ENCODE data around the gene IL1RAPL2. TPM values are rescaled to one million over a fixed set of nuclear protein-coding genes. Genes with fewer than 3 reads are reported as not detected.

IL1RAPL2 gene
- total and polyA plus RNA-seq, 2 of the 8 experiments (the other 6 are each of a cell fraction or from before 2014, with no cell fraction given) = 0.20 to 1.3 TPM

- Histone ChIP-seq H3K9ac (replicated peaks in 1 of 4; ENCODE audit: extremely low read depth in 1 of 4, low read depth in 3 of 4, low read length in 3 of 4) (no peak overlapping the region), H2BK5ac (ENCODE audit: low read depth, low read length) (no peak overlapping the region), H4K20me1 (replicated peaks in 1 of 2; ENCODE audit: control insufficient read depth in 1 of 2, insufficient read depth in 2 of 2, low read length in 2 of 2) (no peaks in the 10 kb centered on the region), H3K9me3 (ENCODE audit: insufficient read depth in 2 of 2, low read depth in 1 of 2, low read length in 1 of 2) (no peaks in the 10 kb centered on the region), H3K27ac (ENCODE audit: low read depth, low read length) (no peak overlapping the region), H3K4me2 (ENCODE audit: insufficient read depth in 1 of 2, low read depth in 2 of 2, low read length in 2 of 2) (no peak overlapping the region), H3K56ac (replicated peaks; ENCODE audit: insufficient read length, low read depth, low read length) (no peak overlapping the region), H2BK20ac (ENCODE audit: low read length) (no peak overlapping the region), H2BK120ac (replicated peaks; ENCODE audit: low read depth, low read length) (no peak overlapping the region), H3K4ac (replicated peaks; ENCODE audit: insufficient read length, low read depth, low read length) (no peak overlapping the region), H3K23ac (ENCODE audit: insufficient read length) (no peak overlapping the region), H4K8ac (ENCODE audit: extremely low read depth, insufficient read depth, low read length) (no peak overlapping the region), H3K4me1 (replicated peaks in 1 of 4; ENCODE audit: control insufficient read depth in 3 of 4, insufficient read depth in 4 of 4, low read length in 3 of 4) (no peaks in the 10 kb centered on the region), H3K4me3 (ENCODE audit: extremely low read depth in 1 of 4, insufficient read depth in 2 of 4, low read depth in 3 of 4, low read length in 4 of 4) (no peak overlapping the region), H4K91ac (replicated peaks; ENCODE audit: insufficient read length, low read length) (no peak overlapping the region), H2AFZ (ENCODE audit: low read length) (no peak overlapping the region), H2BK15ac (ENCODE audit: low read length) (no peak overlapping the region), H3K79me1 (ENCODE audit: low read depth, low read length) (no peaks in the 10 kb centered on the region), H2BK12ac (ENCODE audit: low read depth, low read length) (no peak overlapping the region), H2AK5ac (ENCODE audit: low read depth, low read length) (no peak overlapping the region), H3K27me3 (replicated peaks in 1 of 4; ENCODE audit: control insufficient read depth in 3 of 4, extremely low read depth in 1 of 4, insufficient read depth in 3 of 4, low read length in 3 of 4) (no peaks in the 10 kb centered on the region), H3K79me2 (ENCODE audit: control insufficient read depth in 1 of 2, insufficient read depth in 2 of 2, low read length in 2 of 2) (no peaks in the 10 kb centered on the region), H3K18ac (ENCODE audit: extremely low read depth, low read length) (no peak overlapping the region), H3K36me3 (ENCODE audit: control insufficient read depth in 2 of 4, insufficient read depth in 4 of 4, low read length in 3 of 4) (no peaks in the 10 kb centered on the region), H3K23me2 (ENCODE audit: low read depth, low read length) (no peaks in the 10 kb centered on the region), H3K14ac (ENCODE audit: insufficient read length) (no peak overlapping the region), H4K5ac (ENCODE audit: insufficient read length, low read depth, low read length) (no peak overlapping the region)
- no peak for DNase-seq (ENCODE audit: low read depth in 1 of 2, low spot score in 2 of 2)
- WGBS, 2 experiments (ENCODE audit: extremely low coverage in 1 of 2, insufficient coverage in 1 of 2, insufficient read length in 1 of 2, insufficient replicate concordance in 2 of 2, low coverage in 1 of 2, low lambda C conversion rate in 2 of 2, missing lambda C conversion rate in 1 of 2) = 100% methylated on average over 2 of the region's 2 CpGs; no CpG with 5 or more reads in 1 of the 2 experiments
- FAIRE-seq = no peak
- ChIA-PET CTCF (ENCODE audit: partially characterized antibody) (interaction anchor here (0.6 kb wide), 1 partner anchor 12 kb away, joined by 3 read pairs; no protein-coding TSS in a partner anchor), POLR2A (ENCODE audit: partially characterized antibody) (no interaction called here)
- no peak for TF ChIP-seq RXRA (IDR thresholded peaks at IDR 0.05; ENCODE audit: insufficient read depth, low read depth, low read length)
- TF ChIP-seq CEBPB (IDR thresholded peaks at IDR 0.05; ENCODE audit: low read depth, low read length) = no peak
- no peak for TF ChIP-seq ASH2L (IDR thresholded peaks at IDR 0.05; ENCODE audit: low read length)
- no peak for TF ChIP-seq KDM1A (IDR thresholded peaks at IDR 0.05; ENCODE audit: borderline replicate concordance, low read length)
- no peak for TF ChIP-seq FOSL1 (IDR thresholded peaks at IDR 0.05; ENCODE audit: insufficient read depth, low read depth, low read length)
- TF ChIP-seq MAX (IDR thresholded peaks at IDR 0.05) = no peak
- TF ChIP-seq ATF2 (IDR thresholded peaks at IDR 0.05; ENCODE audit: low read length) = no peak
- TF ChIP-seq RAD21 (IDR thresholded peaks at IDR 0.05 in 1 of 2, conservative IDR thresholded peaks at IDR 0.05 in 1 of 2; ENCODE audit: low read depth in 2 of 2, low read length in 2 of 2) = no peak
- no peak for TF ChIP-seq SAP30 (IDR thresholded peaks at IDR 0.05; ENCODE audit: insufficient read depth, insufficient replicate concordance, low read length)
- no peak for TF ChIP-seq HDAC6 (IDR thresholded peaks at IDR 0.05; ENCODE audit: low read depth, low read length)
- no peak for TF ChIP-seq RNF2 (IDR thresholded peaks at IDR 0.05; ENCODE audit: borderline replicate concordance, low read depth, low read length, missing control alignments, poor library complexity, severe bottlenecking)
These were observed 748.5 kb downstream of the IL1RAPL2 start for GRCh38 chrX:105314458-105314857.

All from H1 (cell line).